Ishikawa (cell line): ENCODE data around the gene TMEM234.

ENCODE experiments used
- CEBPB ChIP-seq: IDR thresholded peaks from 2 replicates; pipeline ENCODE4 v1.6.1; 2012
- CREB1 ChIP-seq: IDR thresholded peaks from 2 replicates; pipeline ENCODE4 v1.6.1; 2012; ENCODE audit warnings: low read depth
- EP300 ChIP-seq: IDR thresholded peaks from 2 replicates; pipeline ENCODE4 v1.6.1; 2012; ENCODE audit warnings: borderline replicate concordance
- FOXM1 ChIP-seq: IDR thresholded peaks from 2 replicates; pipeline ENCODE4 v1.6.1; 2012; ENCODE audit warnings: low read depth, borderline replicate concordance
- NFIC ChIP-seq: IDR thresholded peaks from 2 replicates; pipeline ENCODE4 v1.6.1; 2012
- RAD21 ChIP-seq: IDR thresholded peaks from 2 replicates; pipeline ENCODE4 v1.6.1; 2012; ENCODE audit warnings: low read depth
- TAF1 ChIP-seq: IDR thresholded peaks from 2 replicates; pipeline ENCODE4 v1.6.1; 2012; ENCODE audit warnings: low read depth, mild to moderate bottlenecking
- TEAD4 ChIP-seq: IDR thresholded peaks from 2 replicates; pipeline ENCODE4 v1.6.1; 2012
- YY1 ChIP-seq: IDR thresholded peaks from 2 replicates; pipeline ENCODE4 v1.6.1; 2012; ENCODE audit warnings: low read depth
- ZBTB7A ChIP-seq: IDR thresholded peaks from 2 replicates; pipeline ENCODE4 v1.6.1; 2012; ENCODE audit warnings: low read depth
- TF ChIP-seq, protein P1 (sequence below): IDR thresholded peaks from 2 replicates; pipeline ENCODE4 v1.6.1; 2012
- TF ChIP-seq, protein P2 (sequence below): IDR thresholded peaks from 2 replicates; pipeline ENCODE4 v1.6.1; 2012; ENCODE audit warnings: low read depth, mild to moderate bottlenecking
- TF ChIP-seq, protein P3 (sequence below): IDR thresholded peaks from 2 replicates; pipeline ENCODE4 v1.6.1; 2012

DNA sequence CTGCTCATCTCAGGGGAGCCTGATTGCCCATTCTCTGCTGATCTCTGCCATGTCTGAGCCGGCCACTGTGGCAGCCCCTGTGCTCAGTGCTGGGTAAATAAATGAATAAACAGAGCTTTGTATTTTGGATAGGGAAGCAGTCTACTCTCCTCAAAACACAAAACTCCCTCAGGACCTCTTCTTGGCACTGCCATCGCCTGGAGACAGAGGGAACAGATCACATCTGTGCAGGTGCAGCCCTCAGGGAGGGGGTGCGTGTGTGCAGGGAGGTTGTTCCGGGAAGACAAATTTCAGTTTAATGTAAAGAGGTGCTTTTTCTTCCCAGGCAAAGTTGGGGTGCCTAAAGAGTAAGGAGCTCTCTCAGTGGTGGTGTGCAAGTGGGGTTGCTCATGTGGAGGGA lies 17.2 kb upstream of the TMEM234 start:
- TF ChIP-seq, protein P1, sequence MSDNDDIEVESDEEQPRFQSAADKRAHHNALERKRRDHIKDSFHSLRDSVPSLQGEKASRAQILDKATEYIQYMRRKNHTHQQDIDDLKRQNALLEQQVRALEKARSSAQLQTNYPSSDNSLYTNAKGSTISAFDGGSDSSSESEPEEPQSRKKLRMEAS: no peak
- TF ChIP-seq FOXM1: no peak
- TF ChIP-seq, protein P2, sequence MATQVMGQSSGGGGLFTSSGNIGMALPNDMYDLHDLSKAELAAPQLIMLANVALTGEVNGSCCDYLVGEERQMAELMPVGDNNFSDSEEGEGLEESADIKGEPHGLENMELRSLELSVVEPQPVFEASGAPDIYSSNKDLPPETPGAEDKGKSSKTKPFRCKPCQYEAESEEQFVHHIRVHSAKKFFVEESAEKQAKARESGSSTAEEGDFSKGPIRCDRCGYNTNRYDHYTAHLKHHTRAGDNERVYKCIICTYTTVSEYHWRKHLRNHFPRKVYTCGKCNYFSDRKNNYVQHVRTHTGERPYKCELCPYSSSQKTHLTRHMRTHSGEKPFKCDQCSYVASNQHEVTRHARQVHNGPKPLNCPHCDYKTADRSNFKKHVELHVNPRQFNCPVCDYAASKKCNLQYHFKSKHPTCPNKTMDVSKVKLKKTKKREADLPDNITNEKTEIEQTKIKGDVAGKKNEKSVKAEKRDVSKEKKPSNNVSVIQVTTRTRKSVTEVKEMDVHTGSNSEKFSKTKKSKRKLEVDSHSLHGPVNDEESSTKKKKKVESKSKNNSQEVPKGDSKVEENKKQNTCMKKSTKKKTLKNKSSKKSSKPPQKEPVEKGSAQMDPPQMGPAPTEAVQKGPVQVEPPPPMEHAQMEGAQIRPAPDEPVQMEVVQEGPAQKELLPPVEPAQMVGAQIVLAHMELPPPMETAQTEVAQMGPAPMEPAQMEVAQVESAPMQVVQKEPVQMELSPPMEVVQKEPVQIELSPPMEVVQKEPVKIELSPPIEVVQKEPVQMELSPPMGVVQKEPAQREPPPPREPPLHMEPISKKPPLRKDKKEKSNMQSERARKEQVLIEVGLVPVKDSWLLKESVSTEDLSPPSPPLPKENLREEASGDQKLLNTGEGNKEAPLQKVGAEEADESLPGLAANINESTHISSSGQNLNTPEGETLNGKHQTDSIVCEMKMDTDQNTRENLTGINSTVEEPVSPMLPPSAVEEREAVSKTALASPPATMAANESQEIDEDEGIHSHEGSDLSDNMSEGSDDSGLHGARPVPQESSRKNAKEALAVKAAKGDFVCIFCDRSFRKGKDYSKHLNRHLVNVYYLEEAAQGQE: no peak
- TF ChIP-seq TEAD4: no peak
- TF ChIP-seq EP300: no peak
- TF ChIP-seq YY1: no peak
- TF ChIP-seq ZBTB7A: no peak
- TF ChIP-seq NFIC: no peak
- TF ChIP-seq RAD21: no peak
- TF ChIP-seq CEBPB: no peak
- TF ChIP-seq CREB1: no peak
- no peak for TF ChIP-seq TAF1
- TF ChIP-seq, protein P3, sequence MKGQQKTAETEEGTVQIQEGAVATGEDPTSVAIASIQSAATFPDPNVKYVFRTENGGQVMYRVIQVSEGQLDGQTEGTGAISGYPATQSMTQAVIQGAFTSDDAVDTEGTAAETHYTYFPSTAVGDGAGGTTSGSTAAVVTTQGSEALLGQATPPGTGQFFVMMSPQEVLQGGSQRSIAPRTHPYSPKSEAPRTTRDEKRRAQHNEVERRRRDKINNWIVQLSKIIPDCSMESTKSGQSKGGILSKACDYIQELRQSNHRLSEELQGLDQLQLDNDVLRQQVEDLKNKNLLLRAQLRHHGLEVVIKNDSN: no peak
